NCI-H2196 (cell line): ENCODE data around the gene IRAK3.
"Not testable (repeated sequence)": the region's sequence is repeated elsewhere in the genome, so short reads cannot be mapped to it uniquely, and the experiment has no call there.

ENCODE experiments used
- DNase-seq: peaks from one replicate; lab custom pipeline; 2025; ENCODE audit not compliant: unreplicated experiment; lab: John Stamatoyannopoulos, UW

Gene IRAK3

GRCh38 chr12:66302827-66303169 lies 113.8 kb downstream of the IRAK3 start:
- DNase-seq, result no peak

DNA sequence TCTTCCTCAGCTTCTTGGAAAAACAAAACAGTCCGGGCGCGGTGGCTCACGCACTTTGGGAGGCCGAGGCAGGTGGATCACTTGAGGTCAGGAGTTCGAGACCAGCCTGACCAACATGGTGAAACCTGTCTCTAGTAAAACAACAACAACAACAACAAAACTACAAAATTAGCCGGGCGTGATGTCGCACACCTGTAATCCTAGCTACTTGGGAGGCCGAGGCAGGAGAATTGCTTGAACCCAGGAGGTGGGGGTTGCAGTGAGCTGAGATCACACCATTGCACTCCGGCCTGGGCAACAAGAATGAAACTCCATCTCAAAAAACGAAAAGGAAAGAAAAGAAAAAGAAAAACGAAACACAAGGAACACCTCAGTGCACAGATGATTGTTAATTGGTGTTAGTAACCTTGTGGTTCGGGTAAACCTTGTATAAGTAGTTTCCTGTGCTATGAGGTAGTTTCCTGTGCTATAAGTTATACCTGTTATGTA lies 114.3 kb downstream of the IRAK3 start:
- not testable (repeated sequence) for DNase-seq
